GM19240 (cell line): ENCODE measurements around the gene SLC23A3.

ENCODE experiments used
- DNase-seq: peaks from one replicate; pipeline ENCODE4 v3.0.0; 2011; ENCODE audit warnings: low spot score; ENCODE audit not compliant: insufficient read length

The SLC23A3 gene

GRCh38 chr2:219155054-219155644, 14.7 kb downstream of the SLC23A3 start:
- DNase-seq, result no peak

GRCh38 chr2:219149667-219150066, 20.2 kb downstream of the SLC23A3 start:
- DNase-seq, result no peak

- DNase-seq, result no peak
Observed at GRCh38 chr2:219142329-219142728, 27.5 kb downstream of the SLC23A3 start.

- DNase-seq, result no peak
Observed at GRCh38 chr2:219140722-219141121, 29.1 kb downstream of the SLC23A3 start.

DNA sequence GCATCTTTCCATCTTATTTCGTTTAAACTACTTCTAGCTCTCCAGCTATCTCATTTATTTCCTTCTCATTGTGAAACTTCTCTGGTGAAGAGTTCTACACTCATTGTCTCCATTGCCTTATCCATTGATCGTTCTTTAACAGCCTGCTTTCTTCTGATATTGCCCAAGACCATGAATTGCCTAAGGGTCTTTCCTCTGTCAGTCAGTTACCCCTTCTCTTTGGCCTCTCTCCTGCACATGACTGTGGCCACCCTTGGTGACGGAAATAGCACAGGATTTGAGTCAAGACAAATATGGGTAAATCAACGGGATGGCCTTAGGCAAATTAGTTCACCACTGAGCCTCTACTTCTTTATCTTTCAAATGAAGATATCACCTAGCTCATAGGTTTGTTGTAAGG, 35.9 kb downstream of the SLC23A3 start:
- no peak for DNase-seq

GRCh38 chr2:219131744-219132143, 38.1 kb downstream of the SLC23A3 start:
- no peak for DNase-seq

DNA sequence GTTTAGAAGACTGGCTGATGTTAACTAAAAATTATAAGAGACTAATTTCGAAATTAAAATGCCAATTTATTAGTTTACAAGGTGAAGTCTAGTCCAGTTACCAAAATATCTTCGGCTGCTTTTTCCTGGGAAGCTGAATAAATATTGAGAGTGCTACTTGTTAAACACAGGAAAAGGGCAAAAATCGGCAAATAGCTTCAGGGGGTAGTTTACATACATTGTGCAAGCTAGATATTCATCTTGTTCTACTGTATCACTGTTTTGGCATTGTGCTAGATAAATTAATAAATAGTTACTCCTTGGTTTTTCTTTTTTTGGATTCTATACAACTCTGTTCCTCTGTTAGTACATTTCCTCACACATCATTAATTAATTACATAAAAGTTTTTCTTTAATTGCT, 38.5 kb downstream of the SLC23A3 start:
- no peak for DNase-seq

- no peak for DNase-seq
Observed at GRCh38 chr2:219129589-219129988, 40.2 kb downstream of the SLC23A3 start.

- no peak for DNase-seq
Observed at GRCh38 chr2:219128396-219128795, 41.4 kb downstream of the SLC23A3 start.

DNA sequence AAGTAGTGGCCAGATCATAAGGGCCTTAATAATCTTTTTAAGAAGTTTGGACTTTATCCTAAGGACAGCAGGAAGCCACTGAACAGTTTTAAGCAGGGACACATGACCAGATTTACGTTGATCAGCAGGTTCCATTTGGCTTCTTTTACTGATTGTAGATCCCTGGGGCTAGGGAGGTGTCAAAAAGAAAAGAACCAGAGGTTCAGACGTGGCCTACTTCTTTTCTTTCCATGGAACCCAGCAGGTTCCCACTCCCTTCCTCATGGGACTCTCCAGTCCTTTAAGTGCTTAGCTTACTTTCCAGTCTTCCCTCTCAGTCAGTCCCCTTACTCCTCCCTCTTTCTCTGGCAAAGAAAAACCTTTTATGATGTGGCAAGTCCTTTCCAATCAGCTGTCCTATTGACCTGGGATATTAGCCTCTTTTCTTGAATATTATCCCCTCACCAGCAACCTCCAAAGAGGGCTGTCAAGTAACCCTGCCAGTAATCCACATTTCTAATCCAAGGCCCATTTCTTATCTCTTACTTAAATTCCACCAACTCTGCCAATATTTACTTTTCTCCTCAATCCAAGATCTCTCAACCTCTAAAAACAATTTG, 42.7 kb downstream of the SLC23A3 start:
- no peak for DNase-seq

DNA sequence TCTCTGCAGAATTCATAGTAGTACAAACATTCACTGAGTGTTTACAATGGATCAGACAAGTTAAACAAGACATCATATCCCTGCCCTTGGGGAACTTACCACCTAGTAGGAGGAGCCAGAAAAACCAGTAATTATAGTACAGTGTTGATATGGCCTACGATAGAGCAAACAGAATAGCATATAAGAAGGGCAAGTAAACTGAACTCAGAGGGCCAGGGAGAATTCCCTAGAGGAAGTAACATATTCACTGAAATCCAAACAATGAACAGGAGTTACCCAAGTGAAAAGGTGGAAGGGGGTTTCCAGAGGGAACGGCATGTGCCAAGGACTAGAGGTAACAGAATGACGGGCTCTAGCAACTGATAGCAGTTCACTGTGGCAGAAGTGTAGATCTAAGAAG, 43.3 kb downstream of the SLC23A3 start:
- DNase-seq, result no peak

DNA sequence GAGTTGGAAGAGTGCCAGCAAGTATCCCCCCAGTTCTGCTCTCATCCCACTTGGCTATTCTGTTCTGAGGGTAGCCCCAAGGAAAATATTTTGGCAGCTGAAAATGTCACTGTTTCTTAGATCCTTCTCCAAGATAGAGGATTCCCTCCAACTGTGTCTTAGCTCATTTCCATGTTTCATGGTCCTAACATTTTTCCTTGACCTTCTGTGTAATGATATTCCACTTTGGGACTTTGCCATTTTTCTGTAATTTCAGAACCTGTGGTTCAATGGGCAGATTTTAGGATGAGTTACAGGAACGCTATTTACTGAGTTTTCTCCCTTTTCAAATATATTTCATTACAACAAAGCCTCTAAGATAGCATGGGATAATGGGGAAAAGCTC, 44.0 kb downstream of the SLC23A3 start:
- DNase-seq, result no peak

- no peak for DNase-seq
Observed at GRCh38 chr2:219125225-219125885, 44.5 kb downstream of the SLC23A3 start.

DNA sequence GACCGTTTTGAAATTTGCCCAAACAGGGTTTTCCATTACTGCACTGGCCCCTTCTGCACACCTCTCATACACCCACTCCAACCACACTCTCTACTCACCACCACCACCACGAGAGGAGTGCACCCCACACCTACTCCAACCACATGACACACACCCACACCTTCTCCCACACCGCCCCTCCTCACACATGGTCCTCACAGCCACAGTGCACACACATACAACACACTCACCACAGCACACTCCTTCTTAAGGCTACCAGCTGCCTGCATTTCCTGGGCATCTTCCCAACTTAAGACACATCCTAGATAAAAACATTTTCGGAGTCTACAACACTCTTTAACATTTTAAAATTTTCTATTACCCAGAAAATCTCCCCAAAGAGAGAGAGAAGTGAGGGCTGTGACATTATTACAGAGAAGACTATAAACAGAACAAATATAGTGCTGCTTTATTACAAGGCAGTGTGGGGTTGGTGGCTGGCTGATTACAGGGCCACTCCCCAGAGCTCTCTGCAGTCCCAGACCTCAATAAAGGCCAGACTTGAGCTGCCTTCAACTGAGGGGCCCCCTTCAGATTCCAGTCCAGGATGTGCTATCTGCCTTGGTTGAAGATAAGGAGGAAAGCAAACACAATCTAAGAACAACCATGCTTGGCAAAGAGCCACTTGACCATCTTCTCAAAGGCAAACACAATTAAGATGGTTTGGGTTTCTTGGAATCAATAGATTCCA, 45.3 kb downstream of the SLC23A3 start:
- no peak for DNase-seq

GRCh38 chr2:219123356-219124135, 46.3 kb downstream of the SLC23A3 start:
- no peak for DNase-seq

DNA sequence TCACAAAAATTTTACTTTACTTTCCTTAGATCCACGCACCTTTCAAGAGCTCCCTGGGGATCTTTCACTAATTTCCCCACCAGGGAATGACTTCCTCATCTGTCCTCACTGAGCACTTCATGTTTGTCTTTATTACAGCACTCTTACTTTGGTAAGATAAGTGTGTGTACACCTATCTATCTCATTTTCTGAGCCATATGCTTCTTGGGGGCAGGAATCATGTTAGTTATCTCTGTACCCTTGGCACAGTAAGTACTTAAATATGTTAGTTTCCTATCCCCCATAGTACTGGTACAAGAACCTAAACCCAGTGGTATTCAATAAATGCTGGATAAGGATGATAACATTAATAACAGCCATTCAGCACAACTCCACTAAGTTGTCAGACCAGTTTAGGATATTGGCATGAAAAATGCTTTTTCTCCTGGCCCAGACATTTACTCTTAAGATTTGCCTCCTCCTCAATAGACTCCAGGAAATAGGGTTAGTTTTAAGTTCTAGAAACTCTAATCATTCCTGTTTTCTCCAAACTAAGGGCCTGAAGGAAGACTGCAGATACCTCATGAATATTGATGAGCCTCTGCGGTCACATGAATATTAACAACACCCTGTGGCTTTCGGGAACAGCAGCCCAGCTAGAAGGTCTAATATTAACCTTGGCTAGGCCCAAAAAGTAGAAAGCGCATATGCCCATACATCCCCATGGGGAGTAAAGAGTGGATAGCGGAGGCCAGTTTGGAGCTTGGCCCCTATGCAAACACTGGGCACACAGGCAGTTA, 47.4 kb downstream of the SLC23A3 start:
- DNase-seq, result no peak

GRCh38 chr2:219120082-219120481, 49.7 kb downstream of the SLC23A3 start:
- no peak for DNase-seq

DNA sequence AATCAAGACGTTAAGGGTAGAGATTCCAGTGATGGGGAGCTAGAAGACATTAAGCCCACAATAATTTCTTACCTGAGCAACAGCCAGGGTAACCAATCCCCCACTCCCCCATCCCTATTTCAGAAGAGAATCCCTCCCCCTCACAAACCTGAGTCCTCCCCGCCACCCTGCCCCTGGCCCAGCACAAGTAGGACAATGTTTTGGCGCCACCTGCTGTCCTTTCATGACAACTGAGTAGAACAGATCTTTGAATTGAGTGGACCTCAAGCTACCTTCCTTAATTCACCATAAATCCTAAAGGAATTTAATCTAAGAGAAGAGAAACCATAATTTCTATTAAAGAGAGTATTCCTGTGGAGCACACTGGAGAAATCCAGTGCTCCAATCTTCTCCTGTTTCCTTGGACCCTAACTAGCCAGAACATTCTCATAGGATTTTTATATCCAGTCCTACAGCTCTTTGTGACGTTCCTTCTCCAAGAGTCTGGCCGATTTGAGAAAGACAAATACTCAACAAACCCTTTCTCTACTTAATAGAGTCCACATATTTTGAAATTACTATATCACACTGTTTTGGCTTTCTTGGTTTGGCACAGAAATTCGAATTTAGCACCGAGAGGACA, 50.3 kb downstream of the SLC23A3 start:
- peak; percentile 21 for DNase-seq

DNA sequence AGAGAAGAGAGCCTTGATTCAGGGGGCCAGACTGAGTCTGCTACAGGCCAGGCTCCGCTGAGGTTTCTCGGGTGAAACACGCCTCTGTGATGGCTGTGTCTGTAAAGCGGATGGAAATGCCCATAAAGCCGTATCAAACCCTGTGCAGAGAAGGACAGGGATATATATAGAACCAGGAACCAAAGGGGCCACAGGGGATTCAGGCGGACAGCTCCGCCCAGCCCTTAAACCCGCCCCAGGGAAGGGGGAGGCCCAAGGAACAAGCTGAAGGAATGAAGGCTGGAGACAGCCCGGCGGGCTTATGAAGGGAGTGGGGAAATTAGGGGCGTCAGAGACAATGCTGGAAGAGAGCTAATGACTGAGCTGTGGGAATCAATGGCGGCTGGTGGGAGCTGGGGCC, 51.3 kb downstream of the SLC23A3 start:
- no peak for DNase-seq
